ENCODE measurements around the gene MRC1.

The MRC1 gene

GRCh38 chr10:17912754-17913153 is 103.6 kb downstream of the MRC1 start:
- FAIRE-seq (peak; percentile 81), DNase-seq (ENCODE audit: insufficient read length, low spot score) (no peak)
- no peak for TF ChIP-seq CTCF (IDR thresholded peaks at IDR 0.05; ENCODE audit: insufficient read depth, missing control alignments)

GRCh38 chr10:17913604-17914003 is 104.5 kb downstream of the MRC1 start:
- no peak for TF ChIP-seq CTCF (IDR thresholded peaks at IDR 0.05; ENCODE audit: insufficient read depth, missing control alignments)

GRCh38 chr10:17914169-17915045 is 105.3 kb downstream of the MRC1 start:
- DNase-seq (ENCODE audit: insufficient read length, low spot score) (no peak), FAIRE-seq (peak; percentile 71)
- TF ChIP-seq CTCF (IDR thresholded peaks at IDR 0.05; ENCODE audit: insufficient read depth, missing control alignments), result no peak

More at GRCh38 chr10:17913604-17914003, 104.5 kb downstream of the MRC1 start:
- FAIRE-seq, result no peak
- no peak for DNase-seq (ENCODE audit: insufficient read length, low spot score)

- no peak for DNase-seq (ENCODE audit: insufficient read length, low spot score)
- TF ChIP-seq CTCF (IDR thresholded peaks at IDR 0.05; ENCODE audit: insufficient read depth, missing control alignments), result no peak
- FAIRE-seq, result no peak
These were observed 106.0 kb downstream of the MRC1 start for GRCh38 chr10:17915181-17915580.

GRCh38 chr10:17918187-17918903 is 109.2 kb downstream of the MRC1 start:
- no peak for FAIRE-seq
- no peak for TF ChIP-seq CTCF (IDR thresholded peaks at IDR 0.05; ENCODE audit: insufficient read depth, missing control alignments)
- DNase-seq (ENCODE audit: insufficient read length, low spot score), result no peak

- FAIRE-seq (peak; percentile 41), DNase-seq (ENCODE audit: insufficient read length, low spot score) (no peak)
- no peak for TF ChIP-seq CTCF (IDR thresholded peaks at IDR 0.05; ENCODE audit: insufficient read depth, missing control alignments)
These were observed 112.2 kb downstream of the MRC1 start for GRCh38 chr10:17921378-17921777.
